Stimulated activated CD4-positive, alpha-beta T cell treated with anti-CD3 and anti-CD28 coated beads, TNF-alpha, amount 100 ng/mL, for 24 hours (primary cell): ENCODE data around the gene SLC29A1.

Experiments
- DNase-seq, 3 experiments: peaks; one replicate each; pipeline ENCODE4 v3.0.0-alpha.2; 2020; ENCODE audit warnings: low read depth in 3 of 3

The SLC29A1 gene

GRCh38 chr6:44237021-44237812 is 13.8 kb downstream of the SLC29A1 start:
- DNase-seq: peak in 1 of 3 experiments; percentile 78

- DNase-seq: peak; percentile 52 to 74 (median 68)
Observed at GRCh38 chr6:44237813-44238433, 14.5 kb downstream of the SLC29A1 start.

GRCh38 chr6:44238687-44239350 is 15.4 kb downstream of the SLC29A1 start:
- no peak for DNase-seq

- DNase-seq: no peak
Observed at GRCh38 chr6:44243345-44243744, 19.9 kb downstream of the SLC29A1 start.

- no peak for DNase-seq
Observed at GRCh38 chr6:44245391-44245911, 22.1 kb downstream of the SLC29A1 start.

GRCh38 chr6:44245912-44246662 is 22.7 kb downstream of the SLC29A1 start:
- peak; percentile 74 to 89 (median 84) for DNase-seq

GRCh38 chr6:44246663-44247337 is 23.4 kb downstream of the SLC29A1 start, which contains the start of gene HSP90AB1:
Gene HSP90AB1 (plus strand): TSS chr6:44247101. CDS start chr6:44248630, 1,529 bp downstream.
- DNase-seq: peak; percentile 91 to 96 (median 96)

GRCh38 chr6:44247338-44248302 is 24.2 kb downstream of the SLC29A1 start:
- DNase-seq: peak; percentile 76 to 83 (median 80)

- no peak for DNase-seq
Observed at GRCh38 chr6:44248579-44248978, 25.2 kb downstream of the SLC29A1 start.

GRCh38 chr6:44249082-44249748 is 25.8 kb downstream of the SLC29A1 start:
- no peak for DNase-seq

- DNase-seq: no peak
Observed at GRCh38 chr6:44250067-44250717, 26.8 kb downstream of the SLC29A1 start.

GRCh38 chr6:44250718-44251123 is 27.3 kb downstream of the SLC29A1 start:
- no peak for DNase-seq

- no peak for DNase-seq
Observed at GRCh38 chr6:44251576-44252524, 28.5 kb downstream of the SLC29A1 start.

GRCh38 chr6:44253307-44254101 is 30.1 kb downstream of the SLC29A1 start:
- peak in 2 of 3 experiments; percentile 44 to 50 for DNase-seq

- peak in 1 of 3 experiments; percentile 38 for DNase-seq
Observed at GRCh38 chr6:44254191-44255104, 31.1 kb downstream of the SLC29A1 start.
